ENCODE data around the gene PCDH8. TPM values are rescaled to one million over a fixed set of nuclear protein-coding genes. Genes with fewer than 3 reads are reported as not detected.

Gene PCDH8
- total RNA-seq, 4 donors from 2014 or later: 0.04 to 0.84 TPM; not detected in 2

GRCh38 chr13:52864941-52865340 lies 16.5 kb upstream of the PCDH8 start:
- DNase-seq (ENCODE audit: low spot score in 2 of 2): no peak
- no peak overlapping the region for H3K4me3 ChIP-seq (ENCODE audit: low read depth, poor library complexity, severe bottlenecking)
- intact Hi-C loops (cut with DNase I; ENCODE audit: low total_unique reads): no loop called here
- WGBS, 2 donors: 6 to 15% methylated on average over 1 of the region's 1 CpG
- TF ChIP-seq POLR2A (IDR thresholded peaks at IDR 0.05) (no peak), CTCF (IDR thresholded peaks at IDR 0.05) (no peak)

GRCh38 chr13:52862358-52863206 lies 14.1 kb upstream of the PCDH8 start:
- intact Hi-C loops (cut with DNase I; ENCODE audit: low total_unique reads): no loop called here
- no peak for TF ChIP-seq CTCF (IDR thresholded peaks at IDR 0.05)
- no peak for TF ChIP-seq POLR2A (IDR thresholded peaks at IDR 0.05)
- DNase-seq (ENCODE audit: low spot score in 2 of 2): no peak
- H3K4me3 ChIP-seq (ENCODE audit: low read depth, poor library complexity, severe bottlenecking): no peak overlapping the region
- WGBS, 2 donors: 50 to 55% methylated on average over 3 of the region's 3 CpGs

- intact Hi-C loops (cut with DNase I; ENCODE audit: low total_unique reads): no loop called here
- WGBS, 2 donors: 87 to 96% methylated on average over 2 of the region's 2 CpGs
- H3K4me3 ChIP-seq (ENCODE audit: low read depth, poor library complexity, severe bottlenecking): no peak overlapping the region
- no peak for TF ChIP-seq POLR2A (IDR thresholded peaks at IDR 0.05)
- DNase-seq (ENCODE audit: low spot score in 2 of 2): no peak
Observed at GRCh38 chr13:52852444-52852843, 4.0 kb upstream of the PCDH8 start.

- 1% methylated on average over 57 to 60 of the region's 60 CpGs for WGBS, 2 donors
- peak overlapping the region; percentile 46 for H3K4me3 ChIP-seq (ENCODE audit: low read depth, poor library complexity, severe bottlenecking)
- intact Hi-C loops (cut with DNase I; ENCODE audit: low total_unique reads): no loop called here
- TF ChIP-seq CTCF (IDR thresholded peaks at IDR 0.05) (no peak), POLR2A (IDR thresholded peaks at IDR 0.05) (no peak)
- DNase-seq (ENCODE audit: low spot score in 2 of 2): no peak
Observed at GRCh38 chr13:52851137-52851962, 2.9 kb upstream of the PCDH8 start.

GRCh38 chr13:52850396-52851136 lies 2.1 kb upstream of the PCDH8 start:
- intact Hi-C loops (cut with DNase I; ENCODE audit: low total_unique reads): no loop called here
- DNase-seq (ENCODE audit: low spot score in 2 of 2): peak; percentile 23 to 89
- 1% methylated on average over 45 to 47 of the region's 47 CpGs for WGBS, 2 donors
- TF ChIP-seq POLR2A (IDR thresholded peaks at IDR 0.05) (no peak), CTCF (IDR thresholded peaks at IDR 0.05) (no peak)
- H3K4me3 ChIP-seq (ENCODE audit: low read depth, poor library complexity, severe bottlenecking): peak overlapping the region; percentile 46

GRCh38 chr13:52850072-52850395 lies 1.6 kb upstream of the PCDH8 start:
- H3K4me3 ChIP-seq (ENCODE audit: low read depth, poor library complexity, severe bottlenecking): no peak overlapping the region
- TF ChIP-seq CTCF (IDR thresholded peaks at IDR 0.05) (no peak), POLR2A (IDR thresholded peaks at IDR 0.05) (no peak)
- WGBS, 2 donors: 7 to 8% methylated on average over 5 of the region's 5 CpGs
- DNase-seq (ENCODE audit: low spot score in 2 of 2): no peak
- intact Hi-C loops (cut with DNase I; ENCODE audit: low total_unique reads): no loop called here

All from lower leg skin (tissue), 4 donors.